Esophagus muscularis mucosa (tissue), 4 donors: ENCODE results near the gene PDE8A. TPM values are rescaled to one million over a fixed set of nuclear protein-coding genes. Genes with fewer than 3 reads are reported as not detected.
"Not testable (repeated sequence)": the region's sequence is repeated elsewhere in the genome, so short reads cannot be mapped to it uniquely, and the experiment has no call there.

Experiments
- DNase-seq: peaks from one replicate; pipeline ENCODE4 v3.0.0-alpha.2; 2017; ENCODE audit errors: extremely low spot score
- H3K27ac ChIP-seq, 4 donors: fragments of 200-600 bp; sonication (generic); replicated peaks in 1 of 4; 1 replicate in 3 of 4; 2 replicates in 1 of 4; pipeline ENCODE4 v1.5.1; 2016 to 2019; ENCODE audit warnings: mild to moderate bottlenecking in 1 of 4
- H3K27me3 ChIP-seq, 4 donors: fragments of 200-600 bp; sonication (generic); one replicate each; pipeline versions ENCODE4 v1.5.1 to v1.6.0; 2016 to 2019
- H3K36me3 ChIP-seq, 4 donors: fragments of 200-600 bp; sonication (generic); one replicate each; pipeline ENCODE4 v1.5.1; 2016 to 2019
- H3K4me1 ChIP-seq, 4 donors: fragments of 200-600 bp; sonication (generic); one replicate each; pipeline ENCODE4 v1.5.1; 2016 to 2019
- H3K4me3 ChIP-seq, 4 donors: fragments of 200-600 bp; sonication (generic); 1 replicate in 2 of 4; 2 replicates in 2 of 4; pipeline ENCODE4 v1.5.1; 2016 to 2019; ENCODE audit warnings: mild to moderate bottlenecking in 4 of 4, moderate library complexity in 1 of 4
- H3K9me3 ChIP-seq, 4 donors: fragments of 200-600 bp; sonication (generic); 1 replicate in 3 of 4; 2 replicates in 1 of 4; pipeline ENCODE4 v1.5.1; 2016 to 2019
- CTCF ChIP-seq, 3 experiments: fragments of 200-600 bp in 2 of 3; fragments of 450-650 bp in 1 of 3; sonication (generic) in 2 of 3; IDR thresholded peaks; one replicate each; pipeline ENCODE4 v1.5.1; 2017 to 2019; ENCODE audit warnings: antibody characterized with exemption in 3 of 3, mild to moderate bottlenecking in 2 of 3, moderate library complexity in 1 of 3
- EP300 ChIP-seq: sonication (generic); formaldehyde crosslinking; IDR thresholded peaks from one replicate; pipeline ENCODE4 v1.6.1; 2017; ENCODE audit warnings: antibody characterized with exemption
- POLR2A ChIP-seq: fragments of 450-650 bp; IDR thresholded peaks from one replicate; pipeline ENCODE4 v1.6.1; 2017; ENCODE audit warnings: antibody characterized with exemption, moderate library complexity, mild to moderate bottlenecking, low read depth
- POLR2AphosphoS5 ChIP-seq, 2 donors: sonication (generic); formaldehyde crosslinking; IDR thresholded peaks; one replicate each; pipeline ENCODE4 v1.6.1; 2017; ENCODE audit warnings: antibody characterized with exemption in 2 of 2
- WGBS: methylation state at CpG from one replicate; pipeline ENCODE4 v1.1.5; 2018; 5-methylcytosine and 5-hydroxymethylcytosine counted together
- intact Hi-C: fragments of 100-400 bp; cut with DNase I; formaldehyde crosslinking; loops from one replicate; pipeline ENCODE4 v1.15.1; 2023
- total RNA-seq, 4 donors: library from RNA; depleted of rRNA; stranded (reverse); fragments of >200 nt; gene quantifications; one replicate each; pipeline versions ENCODE4 v1.1.0 to v1.2.1, GENCODE V29; 2016

The PDE8A gene
- total RNA-seq, 4 donors from 2014 or later = 31.6 to 36.1 (median 32.5) TPM

GRCh38 chr15:84996055-84996454, 14.4 kb downstream of the PDE8A start:
- no peak overlapping the region for H3K4me3 ChIP-seq
- H3K27ac ChIP-seq = no peak overlapping the region
- TF ChIP-seq POLR2AphosphoS5 (IDR thresholded peaks at IDR 0.05) (no peak), POLR2A (no peak), EP300 (no peak), CTCF (IDR thresholded peaks at IDR 0.05) (no peak)
- H3K27me3 ChIP-seq = no peaks in the 10 kb centered on the region
- H3K9me3 ChIP-seq = no peaks in the 10 kb centered on the region
- peaks cover 21 to 31% (median 30%) of the 10 kb centered on the region in 4 donors for H3K4me1 ChIP-seq
- H3K36me3 ChIP-seq = no peaks in the 10 kb centered on the region
- WGBS = 90% methylated on average over 1 of the region's 1 CpG
- intact Hi-C loops = loop anchor here (2.0 kb wide), 1 partner anchor 19 kb away; no protein-coding TSS in a partner anchor
- DNase-seq = no peak

- H3K27me3 ChIP-seq, H3K27ac ChIP-seq, DNase-seq, H3K9me3 ChIP-seq, H3K36me3 ChIP-seq, H3K4me3 ChIP-seq: not testable (repeated sequence)
- WGBS = 95% methylated on average over 5 of the region's 5 CpGs
- intact Hi-C loops = loop anchor here (2.0 kb wide), 1 partner anchor 18 kb away; no protein-coding TSS in a partner anchor
- peaks cover 21 to 33% (median 31%) of the 10 kb centered on the region in 4 donors for H3K4me1 ChIP-seq
These were observed 15.1 kb downstream of the PDE8A start for GRCh38 chr15:84996714-84997113.

GRCh38 chr15:84997214-84997613, 15.6 kb downstream of the PDE8A start:
- H3K27ac ChIP-seq, H3K9me3 ChIP-seq, H3K27me3 ChIP-seq, DNase-seq, H3K4me3 ChIP-seq, H3K36me3 ChIP-seq: not testable (repeated sequence)
- intact Hi-C loops = loop anchor here (2.0 kb wide), 1 partner anchor 18 kb away; no protein-coding TSS in a partner anchor
- peaks cover 16 to 31% (median 28%) of the 10 kb centered on the region in 4 donors for H3K4me1 ChIP-seq
- WGBS = 68% methylated on average over 3 of the region's 3 CpGs

GRCh38 chr15:85000189-85000864, 18.7 kb downstream of the PDE8A start:
- Histone ChIP-seq H3K4me1 (peaks cover 24 to 45% (median 35%) of the 10 kb centered on the region in 4 donors), H3K27ac (no peak overlapping the region), H3K9me3 (no peaks in the 10 kb centered on the region), H3K36me3 (no peaks in the 10 kb centered on the region), H3K27me3 (no peaks in the 10 kb centered on the region), H3K4me3 (no peak overlapping the region)
- TF ChIP-seq POLR2A = no peak
- TF ChIP-seq EP300 = no peak
- TF ChIP-seq POLR2AphosphoS5 (IDR thresholded peaks at IDR 0.05) = no peak
- no peak for TF ChIP-seq CTCF (IDR thresholded peaks at IDR 0.05)
- no peak for DNase-seq
- intact Hi-C loops = no loop called here

GRCh38 chr15:85000937-85001336, 19.3 kb downstream of the PDE8A start:
- no peak overlapping the region for H3K4me3 ChIP-seq
- peaks cover 30 to 51% (median 38%) of the 10 kb centered on the region in 4 donors for H3K4me1 ChIP-seq
- DNase-seq = no peak
- no peak overlapping the region for H3K27ac ChIP-seq
- no peaks in the 10 kb centered on the region for H3K36me3 ChIP-seq
- intact Hi-C loops = no loop called here
- TF ChIP-seq POLR2A (no peak), CTCF (IDR thresholded peaks at IDR 0.05) (no peak), EP300 (no peak), POLR2AphosphoS5 (IDR thresholded peaks at IDR 0.05) (no peak)
- 70% methylated on average over 5 of the region's 5 CpGs for WGBS
- no peaks in the 10 kb centered on the region for H3K27me3 ChIP-seq
- H3K9me3 ChIP-seq = no peaks in the 10 kb centered on the region

GRCh38 chr15:85002517-85002916, 20.9 kb downstream of the PDE8A start:
- Histone ChIP-seq H3K4me3 (no peak overlapping the region), H3K4me1 (peaks cover 44 to 65% (median 48%) of the 10 kb centered on the region in 4 donors), H3K9me3 (no peaks in the 10 kb centered on the region), H3K36me3 (no peaks in the 10 kb centered on the region), H3K27ac (no peak overlapping the region), H3K27me3 (no peaks in the 10 kb centered on the region)
- TF ChIP-seq POLR2A = no peak
- TF ChIP-seq CTCF (IDR thresholded peaks at IDR 0.05) = no peak
- TF ChIP-seq POLR2AphosphoS5 (IDR thresholded peaks at IDR 0.05) = no peak
- TF ChIP-seq EP300 = no peak
- intact Hi-C loops = no loop called here
- DNase-seq = no peak
- 68% methylated on average over 3 of the region's 4 CpGs for WGBS
